ENCODE data around the gene ZNRD2. TPM values are rescaled to one million over a fixed set of nuclear protein-coding genes. Genes with fewer than 3 reads are reported as not detected.
A peak's percentile ranks its signal among the peaks of the same experiment; 100 is the strongest.

Gene ZNRD2
- polyA plus RNA-seq, 3 donors = 50.0 to 72.9 (median 58.8) TPM

GRCh38 chr11:65577756-65578109 is 7.5 kb downstream of the ZNRD2 start:
- H3K27ac ChIP-seq (ENCODE audit: low read depth, low read length) = peak overlapping the region; percentile 31
- 40 to 66% (median 41%) methylated on average over 8 of the region's 8 CpGs for WGBS, 3 donors

DNA sequence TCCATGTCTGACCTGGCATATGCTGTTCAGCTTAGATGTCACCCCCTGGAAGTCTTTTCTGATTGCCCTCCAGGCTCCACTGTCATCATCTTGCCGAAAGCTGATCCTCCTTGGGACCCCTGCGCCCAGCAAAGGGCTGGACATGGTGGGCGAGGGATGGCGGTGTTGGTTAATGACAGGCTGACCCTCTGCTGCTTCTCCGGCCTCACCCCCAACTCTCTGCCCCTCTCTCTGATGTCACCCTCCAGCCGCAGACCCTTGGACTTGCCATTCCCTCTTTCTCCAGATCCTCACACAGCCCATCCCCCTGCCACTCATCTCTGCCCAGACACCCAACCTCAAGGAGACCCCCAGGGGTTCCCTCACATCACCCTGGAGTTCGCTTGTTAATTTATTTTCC is 7.9 kb downstream of the ZNRD2 start:
- H3K27ac ChIP-seq (ENCODE audit: low read depth, low read length) = peak overlapping the region; percentile 31
- 92 to 97% (median 94%) methylated on average over 7 of the region's 7 CpGs for WGBS, 3 donors

DNA sequence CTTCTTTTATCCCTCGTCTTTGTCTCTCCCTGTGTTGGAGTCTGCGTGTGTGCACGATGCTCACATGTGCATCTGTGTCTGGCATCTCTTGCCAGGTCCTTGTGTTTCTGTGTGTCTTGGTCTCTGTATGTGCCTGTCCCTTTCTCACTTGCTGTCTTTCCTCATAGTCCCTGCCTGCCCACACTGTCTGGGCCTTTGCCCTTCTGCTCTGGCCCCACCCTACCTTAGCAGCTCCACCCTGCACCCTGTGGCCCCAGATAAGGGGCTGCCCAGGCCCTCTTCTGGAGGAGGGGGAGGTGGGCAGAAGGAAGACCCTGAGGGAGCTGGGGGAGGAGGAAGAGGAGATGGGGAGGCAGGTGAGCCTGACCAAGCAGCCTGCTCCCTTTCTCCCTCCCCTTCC is 8.4 kb downstream of the ZNRD2 start:
- H3K27ac ChIP-seq (ENCODE audit: low read depth, low read length) = no peak overlapping the region
- 76 to 87% (median 79%) methylated on average over 3 of the region's 3 CpGs for WGBS, 3 donors

- H3K27ac ChIP-seq (ENCODE audit: low read depth, low read length) = no peak overlapping the region
- WGBS, 3 donors = 53 to 98% (median 68%) methylated on average over 4 of the region's 4 CpGs
Observed at GRCh38 chr11:65579291-65579690, 9.0 kb downstream of the ZNRD2 start.

- H3K27ac ChIP-seq (ENCODE audit: low read depth, low read length) = no peak overlapping the region
Observed at GRCh38 chr11:65580031-65580692, 9.9 kb downstream of the ZNRD2 start.

DNA sequence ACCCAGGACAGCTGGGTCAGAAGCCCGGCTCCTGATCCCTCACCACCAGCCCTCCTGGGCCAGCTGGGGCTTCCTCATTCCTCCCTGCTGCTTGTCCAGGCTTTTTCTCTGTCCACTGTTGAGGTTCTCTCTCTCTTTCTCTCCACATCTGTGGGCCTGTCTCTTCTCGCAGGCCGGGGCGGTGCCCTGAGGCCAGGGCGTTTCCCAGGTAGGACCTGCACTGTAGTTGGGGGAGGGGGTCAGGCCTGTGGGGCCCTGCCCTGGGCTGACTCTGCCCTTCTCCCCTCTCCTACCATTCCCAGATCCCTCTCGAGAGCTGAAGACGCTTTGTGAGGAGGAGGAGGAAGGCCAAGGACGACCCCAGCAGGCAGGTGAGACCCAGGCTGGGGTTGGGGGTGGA is 10.5 kb downstream of the ZNRD2 start:
- 82 to 96% (median 93%) methylated on average over 8 of the region's 8 CpGs for WGBS, 3 donors
- no peak overlapping the region for H3K27ac ChIP-seq (ENCODE audit: low read depth, low read length)

More at GRCh38 chr11:65580031-65580692, 9.9 kb downstream of the ZNRD2 start:
- 91 to 94% (median 93%) methylated on average over 19 of the region's 19 CpGs for WGBS, 3 donors

GRCh38 chr11:65581928-65582327 is 11.7 kb downstream of the ZNRD2 start:
- no peak overlapping the region for H3K27ac ChIP-seq (ENCODE audit: low read depth, low read length)
- WGBS, 3 donors = 79 to 92% (median 89%) methylated on average over 3 of the region's 3 CpGs

- H3K27ac ChIP-seq (ENCODE audit: low read depth, low read length) = no peak overlapping the region
- WGBS, 3 donors = 90 to 94% (median 90%) methylated on average over 10 of the region's 10 CpGs
Observed at GRCh38 chr11:65583589-65583988, 13.3 kb downstream of the ZNRD2 start.

GRCh38 chr11:65584106-65584505 is 13.8 kb downstream of the ZNRD2 start:
- peak overlapping the region; percentile 23 for H3K27ac ChIP-seq (ENCODE audit: low read depth, low read length)
- WGBS, 3 donors = 72 to 82% (median 78%) methylated on average over 8 of the region's 8 CpGs

DNA sequence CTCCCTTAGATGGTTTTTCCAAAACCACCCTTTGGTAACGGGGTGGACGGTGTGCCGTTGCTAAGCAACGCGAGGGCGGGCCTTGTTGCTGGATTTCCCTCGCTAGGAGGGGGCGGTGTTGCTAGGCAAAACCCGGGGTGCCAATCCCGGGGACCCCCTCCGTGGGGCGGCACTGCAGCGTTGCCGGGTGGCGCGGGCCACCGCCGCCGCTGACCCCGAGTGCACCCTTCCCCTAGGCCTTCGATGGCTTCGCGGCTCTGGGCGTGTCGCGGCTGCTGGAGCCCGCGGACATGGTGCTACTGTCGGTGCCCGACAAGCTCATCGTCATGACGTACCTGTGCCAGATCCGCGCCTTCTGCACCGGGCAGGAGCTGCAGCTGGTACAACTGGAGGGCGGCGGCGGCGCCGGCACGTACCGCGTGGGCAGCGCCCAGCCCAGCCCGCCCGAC is 14.5 kb downstream of the ZNRD2 start:
- H3K27ac ChIP-seq (ENCODE audit: low read depth, low read length) = no peak overlapping the region
- WGBS, 3 donors = 20 to 88% (median 78%) methylated on average over 35 to 46 of the region's 46 CpGs

DNA sequence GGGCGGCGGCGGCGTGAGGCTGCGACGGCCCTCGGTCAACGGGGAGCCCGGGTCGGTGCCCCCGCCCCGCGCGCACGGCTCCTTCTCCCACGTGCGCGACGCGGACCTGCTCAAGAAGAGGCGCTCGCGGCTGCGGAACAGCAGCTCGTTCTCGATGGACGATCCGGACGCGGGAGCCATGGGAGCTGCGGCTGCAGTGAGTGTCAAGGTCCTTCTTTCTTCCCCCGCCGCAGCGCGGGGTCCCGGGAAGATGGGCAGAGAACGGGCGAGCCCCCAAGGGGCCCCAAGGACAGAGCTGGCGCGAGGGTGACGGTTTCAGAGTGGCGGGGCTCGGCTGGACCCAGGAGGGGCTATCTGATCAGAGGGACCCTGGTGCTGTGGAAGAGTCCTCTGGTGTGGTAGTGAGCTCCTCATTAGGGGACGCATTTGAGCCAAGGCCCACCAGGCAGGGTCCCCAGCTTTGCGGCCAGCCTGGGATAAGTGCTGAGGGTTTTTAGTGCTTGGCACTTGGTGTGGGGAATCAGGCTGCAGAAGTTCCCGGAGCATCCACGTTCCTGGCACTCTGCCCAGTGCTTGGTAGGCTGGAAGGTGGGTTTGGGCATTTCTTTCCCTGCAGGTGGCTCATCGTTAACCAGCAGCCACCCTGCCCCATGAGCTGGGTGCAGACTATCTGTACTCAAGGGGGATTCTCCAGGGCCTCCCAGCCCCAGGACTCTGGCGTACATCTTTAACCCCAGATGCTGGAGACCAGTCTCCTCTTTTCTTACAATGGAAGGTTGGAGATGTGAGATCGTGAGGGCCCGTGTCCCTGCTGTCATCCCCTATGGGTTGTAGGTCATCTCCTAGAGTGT is 15.3 kb downstream of the ZNRD2 start:
- H3K27ac ChIP-seq (ENCODE audit: low read depth, low read length) = no peak overlapping the region
- WGBS, 3 donors = 57 to 87% (median 81%) methylated on average over 47 to 51 of the region's 51 CpGs

DNA sequence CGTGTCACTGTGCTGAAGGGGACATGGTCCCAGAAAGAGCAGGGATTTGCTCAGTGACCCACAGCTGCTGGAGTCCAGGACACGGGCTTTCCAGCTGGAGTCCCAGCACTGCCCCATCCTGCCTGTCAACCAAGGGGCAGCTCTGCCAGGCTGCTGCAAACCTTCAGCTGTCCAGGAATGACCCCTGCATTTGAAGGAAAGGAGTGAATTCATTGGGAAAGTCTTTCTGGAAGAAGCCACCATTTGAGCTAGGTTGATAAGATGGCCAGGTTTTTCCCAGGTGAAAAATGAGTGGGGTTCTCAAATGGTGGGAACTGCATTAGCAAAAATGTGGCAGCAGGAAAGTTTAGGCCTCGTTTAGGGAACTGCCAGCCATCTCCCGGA is 16.0 kb downstream of the ZNRD2 start:
- no peak overlapping the region for H3K27ac ChIP-seq (ENCODE audit: low read depth, low read length)
- WGBS, 3 donors = 74 to 95% (median 79%) methylated on average over 4 of the region's 4 CpGs

DNA sequence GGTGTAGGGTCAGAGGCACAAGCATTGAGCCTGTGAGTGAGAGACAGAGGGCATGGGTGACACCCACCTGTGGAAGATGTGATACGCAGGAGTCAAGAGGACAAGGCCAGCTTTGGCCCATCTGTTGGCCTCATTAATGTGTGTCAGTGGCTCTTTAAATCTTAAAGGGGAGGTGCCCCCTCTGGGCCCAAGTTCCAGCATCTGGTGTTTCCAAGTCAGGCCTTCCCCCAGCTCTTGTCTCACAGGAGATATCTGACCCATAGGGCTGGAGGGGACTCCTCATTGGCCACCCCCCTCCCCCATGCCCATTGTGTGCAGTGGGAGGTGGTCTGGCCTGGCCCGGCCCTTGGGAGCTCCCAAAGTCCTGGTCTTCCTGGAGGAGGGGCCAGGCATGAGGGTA is 16.4 kb downstream of the ZNRD2 start:
- no peak overlapping the region for H3K27ac ChIP-seq (ENCODE audit: low read depth, low read length)
- WGBS, 3 donors = 57 to 77% (median 66%) methylated on average over 2 of the region's 2 CpGs

GRCh38 chr11:65588199-65589054 is 18.1 kb downstream of the ZNRD2 start:
- WGBS, 3 donors = 44 to 54% (median 48%) methylated on average over 13 of the region's 13 CpGs
- no peak overlapping the region for H3K27ac ChIP-seq (ENCODE audit: low read depth, low read length)

DNA sequence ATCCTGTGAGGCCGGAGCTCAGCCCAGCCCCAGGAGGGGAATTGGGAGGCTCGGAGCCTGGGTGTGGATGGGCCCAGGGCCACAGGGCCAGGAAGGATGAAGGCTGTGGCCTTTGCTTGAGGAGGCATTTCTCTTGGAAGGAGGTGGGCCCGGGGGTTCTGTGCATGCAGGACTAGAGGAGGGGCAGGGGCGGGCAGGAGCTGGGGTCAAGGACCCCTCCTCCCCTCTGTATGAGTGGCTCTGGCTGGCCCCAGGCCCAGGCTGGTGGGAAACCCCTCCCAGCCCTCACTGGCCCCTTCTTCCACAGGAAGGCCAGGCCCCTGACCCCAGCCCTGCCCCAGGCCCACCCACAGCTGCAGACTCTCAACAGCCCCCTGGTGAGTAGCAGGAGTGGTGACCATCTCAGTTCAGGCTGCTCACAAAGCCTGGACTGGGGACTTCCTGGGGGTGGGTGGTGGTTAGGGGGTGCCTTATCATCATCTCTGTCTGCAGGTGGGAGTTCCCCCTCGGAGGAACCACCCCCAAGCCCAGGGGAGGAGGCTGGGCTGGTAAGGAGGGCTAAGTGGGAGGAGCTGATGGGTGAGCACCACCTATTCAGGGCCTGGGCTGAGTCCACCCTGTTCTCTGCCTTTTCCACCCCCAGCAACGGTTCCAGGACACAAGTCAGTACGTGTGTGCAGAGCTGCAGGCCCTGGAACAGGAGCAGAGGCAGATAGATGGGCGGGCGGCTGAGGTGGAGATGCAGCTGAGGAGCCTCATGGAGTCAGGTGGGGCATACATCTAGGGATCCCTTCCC is 19.4 kb downstream of the ZNRD2 start:
- WGBS, 3 donors = 70 to 77% (median 73%) methylated on average over 8 to 9 of the region's 9 CpGs
- no peak overlapping the region for H3K27ac ChIP-seq (ENCODE audit: low read depth, low read length)

- H3K27ac ChIP-seq (ENCODE audit: low read depth, low read length) = no peak overlapping the region
- 50 to 70% (median 70%) methylated on average over 8 of the region's 8 CpGs for WGBS, 3 donors
Observed at GRCh38 chr11:65590240-65590738, 20.0 kb downstream of the ZNRD2 start.

- WGBS, 3 donors = 23 to 70% (median 63%) methylated on average over 72 to 106 of the region's 106 CpGs
- H3K27ac ChIP-seq (ENCODE audit: low read depth, low read length) = no peak overlapping the region
Observed at GRCh38 chr11:65591939-65592857, 21.9 kb downstream of the ZNRD2 start.

Measured in adipose tissue (tissue), 3 donors.